Measurements from ENCODE around the gene MGAT4B.

MGAT4B gene

DNA sequence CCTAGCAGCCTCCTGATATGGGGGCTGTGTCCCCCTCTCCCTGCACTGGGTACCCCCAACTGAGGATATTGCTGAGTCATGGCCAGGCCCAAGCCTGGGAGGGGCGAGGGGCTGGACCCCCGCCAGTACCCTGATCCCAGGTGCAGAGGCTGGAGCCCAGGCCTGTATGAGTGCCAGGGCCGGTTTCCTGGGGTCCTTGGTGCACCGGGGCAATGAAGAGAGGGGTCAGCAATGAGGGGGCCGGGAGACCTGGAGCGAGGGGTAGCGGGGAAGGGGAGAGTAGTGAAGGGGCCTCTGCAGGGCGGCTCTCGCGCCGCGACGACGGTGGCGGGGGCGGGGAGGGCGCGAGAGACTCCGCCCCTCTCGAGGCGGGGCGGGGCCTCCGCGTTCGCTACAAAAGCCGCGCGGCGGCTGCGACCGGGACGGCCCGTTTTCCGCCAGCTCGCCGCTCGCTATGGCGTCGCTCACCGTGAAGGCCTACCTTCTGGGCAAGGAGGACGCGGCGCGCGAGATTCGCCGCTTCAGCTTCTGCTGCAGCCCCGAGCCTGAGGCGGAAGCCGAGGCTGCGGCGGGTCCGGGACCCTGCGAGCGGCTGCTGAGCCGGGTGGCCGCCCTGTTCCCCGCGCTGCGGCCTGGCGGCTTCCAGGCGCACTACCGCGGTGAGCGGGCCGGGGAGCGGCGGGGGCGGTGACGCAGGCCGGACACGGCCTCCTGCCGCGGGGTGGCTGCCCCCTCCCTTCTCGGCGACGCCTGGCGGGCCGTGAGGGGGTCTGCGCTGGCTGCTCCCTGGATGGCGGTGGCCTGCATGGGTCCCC, 14.0 kb upstream of the MGAT4B start, which contains the start of gene SQSTM1:
Gene SQSTM1 (plus strand): TSS at position 423 of the 815 bp plus-strand sequence. CDS start 32 bp downstream, at position 455.
- in situ Hi-C loops (cut with MboI; ENCODE audit: low pct_unique_long_range_greater_than_20kb, low sequenced_read_pairs, unreplicated experiment): no loop called here
- DNase-seq (ENCODE audit: low spot score): peak; percentile 95
- TF ChIP-seq, protein P1, sequence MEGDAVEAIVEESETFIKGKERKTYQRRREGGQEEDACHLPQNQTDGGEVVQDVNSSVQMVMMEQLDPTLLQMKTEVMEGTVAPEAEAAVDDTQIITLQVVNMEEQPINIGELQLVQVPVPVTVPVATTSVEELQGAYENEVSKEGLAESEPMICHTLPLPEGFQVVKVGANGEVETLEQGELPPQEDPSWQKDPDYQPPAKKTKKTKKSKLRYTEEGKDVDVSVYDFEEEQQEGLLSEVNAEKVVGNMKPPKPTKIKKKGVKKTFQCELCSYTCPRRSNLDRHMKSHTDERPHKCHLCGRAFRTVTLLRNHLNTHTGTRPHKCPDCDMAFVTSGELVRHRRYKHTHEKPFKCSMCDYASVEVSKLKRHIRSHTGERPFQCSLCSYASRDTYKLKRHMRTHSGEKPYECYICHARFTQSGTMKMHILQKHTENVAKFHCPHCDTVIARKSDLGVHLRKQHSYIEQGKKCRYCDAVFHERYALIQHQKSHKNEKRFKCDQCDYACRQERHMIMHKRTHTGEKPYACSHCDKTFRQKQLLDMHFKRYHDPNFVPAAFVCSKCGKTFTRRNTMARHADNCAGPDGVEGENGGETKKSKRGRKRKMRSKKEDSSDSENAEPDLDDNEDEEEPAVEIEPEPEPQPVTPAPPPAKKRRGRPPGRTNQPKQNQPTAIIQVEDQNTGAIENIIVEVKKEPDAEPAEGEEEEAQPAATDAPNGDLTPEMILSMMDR (IDR thresholded peaks at IDR 0.05; ENCODE audit: extremely low read depth, insufficient read depth, missing control alignments): no peak

DNA sequence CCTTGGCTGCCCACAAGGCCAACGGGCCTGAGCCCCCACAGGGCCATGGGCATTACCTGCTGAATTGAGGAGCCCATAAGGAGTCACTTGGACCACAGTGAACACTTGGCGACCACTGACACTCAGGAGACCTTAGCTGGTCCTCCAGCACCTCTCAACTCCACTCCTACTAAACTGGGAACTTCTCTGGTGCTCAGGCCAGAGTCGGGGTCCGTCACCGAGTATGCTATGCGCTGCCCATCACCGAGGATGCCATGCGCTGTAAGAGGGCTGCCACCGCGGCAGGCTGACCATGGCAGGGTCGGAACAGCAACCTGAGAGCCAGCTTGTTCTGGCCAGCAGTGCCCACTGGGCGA, 13.4 kb upstream of the MGAT4B start:
- TF ChIP-seq, protein P1 (IDR thresholded peaks at IDR 0.05; ENCODE audit: extremely low read depth, insufficient read depth, missing control alignments): no peak
- in situ Hi-C loops (cut with MboI; ENCODE audit: low pct_unique_long_range_greater_than_20kb, low sequenced_read_pairs, unreplicated experiment): no loop called here
- DNase-seq (ENCODE audit: low spot score): no peak

DNA sequence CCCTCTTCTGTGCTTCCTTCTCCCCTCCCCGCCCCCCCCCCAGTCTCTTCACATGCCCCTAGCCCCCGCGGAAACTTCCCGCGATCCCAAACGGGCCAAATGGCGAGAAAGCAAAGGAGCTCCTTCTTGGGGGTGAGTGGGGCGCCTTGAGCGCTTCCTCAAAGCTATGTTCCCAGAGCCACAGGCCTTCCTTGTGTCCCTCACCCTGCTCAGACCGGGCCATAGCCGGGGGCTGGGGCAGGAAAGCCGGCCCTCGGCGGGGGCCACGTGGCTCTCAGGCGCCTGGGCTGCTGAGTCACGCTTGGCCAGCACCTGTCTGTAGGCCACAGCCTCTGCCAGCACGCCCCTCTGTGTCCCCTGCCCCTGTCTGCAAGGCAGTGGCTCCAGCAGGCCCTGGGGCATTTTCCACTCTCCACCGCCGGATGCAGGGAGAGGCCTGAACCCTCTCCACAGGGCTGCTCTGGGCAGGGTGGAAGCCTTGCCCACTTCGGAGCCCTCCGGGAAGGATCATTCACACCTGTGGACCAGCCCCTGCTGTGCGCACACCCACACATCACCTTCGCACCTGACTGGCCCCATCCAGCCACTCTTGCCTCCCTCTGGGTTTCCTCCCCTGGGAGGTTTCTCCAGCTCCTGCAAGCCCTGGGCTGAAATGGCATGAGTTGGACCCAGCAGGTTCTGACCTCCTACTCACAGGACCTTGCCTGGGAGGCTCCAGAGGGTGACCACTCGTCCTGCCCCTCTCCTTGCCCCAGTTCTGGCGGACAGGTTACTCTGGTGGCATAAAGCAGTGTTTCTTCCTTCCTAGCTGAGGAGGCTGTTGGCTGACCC, 12.8 kb upstream of the MGAT4B start:
- TF ChIP-seq, protein P1 (IDR thresholded peaks at IDR 0.05; ENCODE audit: extremely low read depth, insufficient read depth, missing control alignments): no peak
- peak; percentile 69 for DNase-seq (ENCODE audit: low spot score)

DNA sequence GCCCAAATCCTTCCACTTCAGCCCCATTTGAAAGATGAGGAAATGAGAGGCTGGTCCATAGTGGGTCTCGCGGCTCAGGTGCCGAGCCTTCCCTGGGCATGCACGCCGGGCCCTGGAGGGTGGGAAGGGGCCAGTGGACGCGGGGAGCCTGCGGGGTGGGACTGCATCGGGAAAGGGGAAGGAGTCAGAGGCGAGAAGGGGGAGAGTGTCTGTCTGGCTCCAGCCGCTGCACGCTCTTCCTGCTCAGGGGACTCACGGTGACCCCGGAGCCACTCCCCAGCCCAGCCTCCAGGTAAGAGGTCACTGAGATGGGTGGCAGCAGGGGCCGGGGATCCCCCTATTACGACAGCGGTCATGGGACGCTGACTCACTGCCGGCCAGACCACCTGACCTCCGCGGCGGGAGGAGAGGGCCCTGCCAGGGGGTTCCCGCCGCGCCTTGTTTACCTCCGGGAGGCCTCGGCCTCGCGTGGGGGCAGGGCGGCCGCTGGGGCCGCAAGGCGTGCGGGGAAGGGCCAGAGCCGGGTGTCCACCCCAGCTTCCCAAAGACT, 12.2 kb upstream of the MGAT4B start:
- in situ Hi-C loops (cut with MboI; ENCODE audit: low pct_unique_long_range_greater_than_20kb, low sequenced_read_pairs, unreplicated experiment): no loop called here
- TF ChIP-seq, protein P1 (IDR thresholded peaks at IDR 0.05; ENCODE audit: extremely low read depth, insufficient read depth, missing control alignments): no peak
- peak; percentile 97 for DNase-seq (ENCODE audit: low spot score)

More for the DNA sequence above, 12.8 kb upstream of the MGAT4B start:
- in situ Hi-C loops (cut with MboI; ENCODE audit: low pct_unique_long_range_greater_than_20kb, low sequenced_read_pairs, unreplicated experiment): no loop called here

DNA sequence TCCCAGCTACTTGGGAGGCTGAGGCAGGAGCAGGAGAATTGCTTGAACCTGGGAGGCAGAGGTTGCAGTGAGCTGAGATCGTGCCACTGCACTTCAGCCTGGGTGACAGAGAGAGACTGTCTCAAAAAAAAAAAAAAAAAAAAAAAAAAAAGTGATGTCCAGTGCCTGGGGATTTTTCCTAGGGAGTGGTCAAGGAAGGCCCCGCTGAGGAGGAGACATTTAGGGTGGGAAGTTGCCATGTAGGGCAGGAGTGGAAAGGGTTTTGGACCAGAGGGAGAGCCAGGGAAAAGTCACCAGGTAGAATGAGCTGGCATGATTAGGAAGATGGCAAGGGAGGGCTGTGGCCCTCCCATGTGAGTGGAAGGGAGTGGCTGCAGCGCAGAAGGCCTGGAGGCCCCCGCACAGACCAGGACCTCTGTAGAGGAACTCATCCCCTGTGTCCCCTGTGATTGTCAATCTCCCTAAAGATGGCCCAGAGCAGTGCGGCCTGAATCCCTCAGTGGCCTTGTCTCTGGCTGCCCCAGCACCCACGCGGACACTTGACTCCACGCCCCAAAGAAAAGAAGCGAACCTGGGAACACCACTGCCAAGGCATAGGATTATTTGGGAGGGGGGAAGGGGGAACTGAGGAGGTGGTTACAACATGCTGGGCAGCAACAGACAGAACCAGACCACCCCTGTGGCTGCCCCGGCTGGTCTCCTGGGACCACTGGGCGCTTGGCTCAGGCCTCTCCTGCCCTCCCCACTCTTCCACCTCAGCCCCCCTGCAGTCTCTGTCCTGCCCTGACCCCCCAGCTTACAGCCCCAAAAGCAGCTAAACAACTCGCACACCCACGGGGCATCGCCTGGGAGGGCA, 11.5 kb upstream of the MGAT4B start:
- in situ Hi-C loops (cut with MboI; ENCODE audit: low pct_unique_long_range_greater_than_20kb, low sequenced_read_pairs, unreplicated experiment): no loop called here
- TF ChIP-seq, protein P1 (IDR thresholded peaks at IDR 0.05; ENCODE audit: extremely low read depth, insufficient read depth, missing control alignments): no peak

DNA sequence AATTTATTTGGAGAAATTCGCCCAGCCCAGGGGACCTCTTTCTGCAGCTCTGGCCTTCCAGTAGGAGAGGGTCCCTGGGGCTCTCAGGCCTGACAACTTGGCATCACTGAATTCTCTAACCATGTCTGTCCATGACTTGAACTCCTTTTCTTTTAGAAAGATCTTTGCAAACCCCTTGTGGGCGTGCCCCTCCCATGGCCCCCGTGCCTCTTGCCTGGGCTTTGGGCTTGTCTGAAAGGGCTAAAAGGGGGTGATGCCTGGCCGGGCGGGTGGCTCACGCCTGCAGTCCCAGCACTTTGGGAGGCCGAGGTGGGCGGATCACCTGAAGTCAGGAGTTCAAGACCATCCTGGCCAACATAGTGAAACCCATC, 10.8 kb upstream of the MGAT4B start:
- DNase-seq (ENCODE audit: low spot score): no peak
- in situ Hi-C loops (cut with MboI; ENCODE audit: low pct_unique_long_range_greater_than_20kb, low sequenced_read_pairs, unreplicated experiment): no loop called here
- TF ChIP-seq, protein P1 (IDR thresholded peaks at IDR 0.05; ENCODE audit: extremely low read depth, insufficient read depth, missing control alignments): no peak

More for the DNA sequence above, 11.5 kb upstream of the MGAT4B start:
- DNase-seq (ENCODE audit: low spot score): no peak

All from GM13977 (cell line).